ENCODE data around the gene CERKL.

DNA sequence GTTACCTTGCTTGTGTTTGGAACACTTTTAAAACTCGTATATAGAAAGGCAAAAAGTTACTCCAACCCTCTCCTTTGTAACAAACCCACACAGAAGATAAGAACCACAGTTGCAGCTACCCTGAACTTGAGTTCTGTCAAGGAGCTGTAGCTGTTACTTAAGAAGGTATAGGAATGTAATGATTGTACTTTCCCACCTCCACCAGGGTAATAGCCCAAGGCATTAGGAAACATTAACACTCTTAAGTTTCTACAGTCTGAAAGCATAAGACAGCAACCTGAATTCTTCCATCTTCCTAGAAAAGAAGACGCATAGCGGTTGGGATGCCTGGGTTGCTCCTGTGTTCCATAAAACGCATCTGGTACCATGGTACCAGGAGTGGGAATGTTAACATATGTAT lies 156.7 kb downstream of the CERKL start:
- TF ChIP-seq, protein P1, sequence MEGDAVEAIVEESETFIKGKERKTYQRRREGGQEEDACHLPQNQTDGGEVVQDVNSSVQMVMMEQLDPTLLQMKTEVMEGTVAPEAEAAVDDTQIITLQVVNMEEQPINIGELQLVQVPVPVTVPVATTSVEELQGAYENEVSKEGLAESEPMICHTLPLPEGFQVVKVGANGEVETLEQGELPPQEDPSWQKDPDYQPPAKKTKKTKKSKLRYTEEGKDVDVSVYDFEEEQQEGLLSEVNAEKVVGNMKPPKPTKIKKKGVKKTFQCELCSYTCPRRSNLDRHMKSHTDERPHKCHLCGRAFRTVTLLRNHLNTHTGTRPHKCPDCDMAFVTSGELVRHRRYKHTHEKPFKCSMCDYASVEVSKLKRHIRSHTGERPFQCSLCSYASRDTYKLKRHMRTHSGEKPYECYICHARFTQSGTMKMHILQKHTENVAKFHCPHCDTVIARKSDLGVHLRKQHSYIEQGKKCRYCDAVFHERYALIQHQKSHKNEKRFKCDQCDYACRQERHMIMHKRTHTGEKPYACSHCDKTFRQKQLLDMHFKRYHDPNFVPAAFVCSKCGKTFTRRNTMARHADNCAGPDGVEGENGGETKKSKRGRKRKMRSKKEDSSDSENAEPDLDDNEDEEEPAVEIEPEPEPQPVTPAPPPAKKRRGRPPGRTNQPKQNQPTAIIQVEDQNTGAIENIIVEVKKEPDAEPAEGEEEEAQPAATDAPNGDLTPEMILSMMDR (IDR thresholded peaks at IDR 0.05; ENCODE audit: low read depth, low read length, poor library complexity, severe bottlenecking): no peak
- no peak for TF ChIP-seq EZH2phosphoT487 (IDR thresholded peaks at IDR 0.05; ENCODE audit: borderline replicate concordance, low read length)
